GM12874 (cell line): Measurements from ENCODE around the gene ZP3.
A peak's percentile ranks its signal among the peaks of the same experiment; 100 is the strongest.
"Not testable (repeated sequence)": the region's sequence is repeated elsewhere in the genome, so short reads cannot be mapped to it uniquely, and the experiment has no call there.

Source experiments
- CTCF ChIP-seq: IDR thresholded peaks from 2 replicates; pipeline ENCODE4 v1.5.1; 2011; ENCODE audit warnings: low read depth, mild to moderate bottlenecking, control low read depth, low read length, moderate library complexity; ENCODE audit not compliant: insufficient read depth

Gene ZP3

DNA sequence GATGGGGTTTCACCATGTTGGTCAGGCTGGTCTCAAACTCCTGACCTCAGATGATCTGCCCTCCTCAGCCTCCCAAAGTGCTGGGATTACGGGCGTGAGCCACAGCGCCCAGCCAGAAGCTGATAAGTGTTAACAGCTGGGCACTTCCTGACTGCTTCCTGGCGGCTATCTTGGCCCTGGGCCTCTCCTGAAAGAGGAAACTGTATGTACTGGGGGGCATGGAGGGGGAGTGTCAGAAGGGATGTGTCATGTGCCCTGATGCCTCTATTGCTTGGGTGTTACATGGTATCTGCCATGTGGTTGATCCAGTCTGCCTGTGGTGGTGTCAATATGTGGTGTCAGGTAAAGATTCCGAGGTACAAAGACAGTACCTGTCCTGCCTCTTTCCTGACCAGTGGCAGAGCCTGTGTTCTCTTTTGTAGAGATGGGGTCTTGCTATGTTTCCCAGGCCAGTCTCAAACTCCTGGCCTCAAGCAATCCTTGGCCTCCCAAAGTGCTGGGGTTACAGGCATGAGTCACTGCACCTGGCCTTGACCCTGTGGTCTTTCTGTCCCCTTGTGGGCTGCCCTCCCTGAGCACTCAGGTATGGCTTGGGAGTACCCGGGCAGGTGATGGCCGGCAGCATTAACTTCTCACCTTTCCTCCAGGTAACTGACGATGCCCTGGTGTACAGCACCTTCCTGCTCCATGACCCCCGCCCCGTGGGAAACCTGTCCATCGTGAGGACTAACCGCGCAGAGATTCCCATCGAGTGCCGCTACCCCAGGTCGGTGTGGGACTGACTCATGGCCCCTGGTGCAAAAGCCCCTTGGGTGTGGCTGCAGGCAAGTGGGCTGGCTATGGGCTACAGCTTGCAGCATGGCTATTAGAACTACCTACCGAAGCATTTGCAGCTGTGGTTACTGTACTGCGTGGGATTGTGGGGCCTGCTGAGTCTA, 4.4 kb downstream of the ZP3 start:
- no peak for TF ChIP-seq CTCF

- TF ChIP-seq CTCF = no peak
Measured at GRCh38 chr7:76430211-76430610, 5.5 kb downstream of the ZP3 start.

GRCh38 chr7:76430836-76431235, 6.1 kb downstream of the ZP3 start:
- TF ChIP-seq CTCF = no peak

DNA sequence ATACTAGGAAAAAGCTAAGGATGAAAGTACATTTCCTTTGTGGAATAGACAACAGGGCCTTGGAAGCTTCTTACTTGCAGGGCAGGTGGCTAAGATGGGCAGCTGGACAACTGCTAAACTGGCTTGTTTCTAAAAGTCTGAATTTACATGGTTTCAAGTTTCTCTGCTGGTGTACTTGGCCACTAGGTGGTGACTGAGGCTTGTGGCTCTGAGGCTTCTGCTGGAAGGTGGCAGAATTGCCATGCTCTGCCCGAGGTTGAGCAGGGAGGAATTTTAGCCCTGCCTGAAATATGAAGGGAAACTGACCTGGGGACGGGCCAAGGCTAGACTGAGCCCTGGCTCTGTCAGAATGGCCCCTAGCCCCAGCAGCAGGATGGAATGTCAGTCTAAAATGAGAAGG, 13.1 kb downstream of the ZP3 start:
- TF ChIP-seq CTCF = peak; percentile 64

GRCh38 chr7:76461464-76462101, 36.8 kb downstream of the ZP3 start, which contains the start of gene DTX2:
Gene DTX2, plus strand, starts transcription at chr7:76461709. Its CDS starts 18,801 bp downstream, at chr7:76480510.
- not testable (repeated sequence) for TF ChIP-seq CTCF
